CD4-positive, alpha-beta T cell (primary cell): ENCODE data around the gene DHFR. TPM values are rescaled to one million over a fixed set of nuclear protein-coding genes. Genes with fewer than 3 reads are reported as not detected.

Experiments
- ATAC-seq: fragments of 200-7000 bp; cut with Tn5 transposase; one replicate; pipeline ENCODE4 v1.10.0; 2022; ENCODE audit warnings: mild to moderate bottlenecking; ENCODE audit not compliant: poor library complexity
- CTCF ChIA-PET: fragments of 350-600 bp; sonication (Branson Sonifier 250); formaldehyde crosslinking; loops from one replicate; lab custom pipeline; 2021; ENCODE audit warnings: antibody characterized with exemption, inconsistent platforms; lab: Charles Lee
- POLR2A ChIA-PET: fragments of 350-600 bp; sonication (Branson Sonifier 250); formaldehyde crosslinking; loops from one replicate; lab custom pipeline; 2021; ENCODE audit warnings: antibody characterized with exemption, inconsistent platforms; lab: Charles Lee
- DNase-seq, 14 experiments: peaks; one replicate each; pipeline ENCODE4 v3.0.0-alpha.2; 2013 to 2020; ENCODE audit warnings: mixed read lengths in 2 of 14
- H3K27ac ChIP-seq, 2 donors: one replicate each; pipeline versions ENCODE4 v1.5.1 to v1.7.0; 2013; ENCODE audit warnings: low read length in 2 of 2, low read depth in 1 of 2, mild to moderate bottlenecking in 1 of 2
- H3K27me3 ChIP-seq, 2 experiments: 1 replicate in 1 of 2; 2 replicates in 1 of 2; pipeline versions ENCODE4 v1.6.1 to v1.7.0; 2013; ENCODE audit warnings: low read length in 2 of 2, control low read depth in 1 of 2, mild to moderate bottlenecking in 1 of 2, moderate library complexity in 1 of 2; ENCODE audit not compliant: insufficient read depth in 2 of 2, control insufficient read depth in 1 of 2
- H3K36me3 ChIP-seq: one replicate; pipeline ENCODE4 v1.6.1; 2013; ENCODE audit warnings: low read length, control low read depth; ENCODE audit not compliant: insufficient read depth
- H3K4me1 ChIP-seq: one replicate; pipeline ENCODE4 v1.6.1; 2013; ENCODE audit warnings: low read length, control low read depth; ENCODE audit not compliant: insufficient read depth
- H3K4me3 ChIP-seq: one replicate; pipeline ENCODE4 v1.5.1; 2013; ENCODE audit warnings: mild to moderate bottlenecking, low read length, moderate library complexity
- H3K9me3 ChIP-seq, 2 experiments: 1 replicate in 1 of 2; 2 replicates in 1 of 2; pipeline versions ENCODE4 v1.6.1 to v1.7.0; 2013; ENCODE audit warnings: low read length in 2 of 2, mild to moderate bottlenecking in 2 of 2, control low read depth in 1 of 2, moderate library complexity in 1 of 2; ENCODE audit not compliant: control insufficient read depth in 1 of 2, insufficient read depth in 1 of 2
- H3K27ac Mint-ChIP-seq: one replicate; pipeline ENCODE4 v1.8.0; 2020; ENCODE audit warnings: mixed read lengths
- H3K27me3 Mint-ChIP-seq: one replicate; pipeline ENCODE4 v1.8.0; 2021; ENCODE audit warnings: mixed read lengths
- H3K36me3 Mint-ChIP-seq: one replicate; pipeline ENCODE4 v1.8.0; 2021; ENCODE audit warnings: low read depth, mixed read lengths
- H3K4me1 Mint-ChIP-seq: one replicate; pipeline ENCODE4 v1.8.0; 2021; ENCODE audit warnings: low read depth, mixed read lengths
- H3K4me3 Mint-ChIP-seq: one replicate; pipeline ENCODE4 v1.8.0; 2020; ENCODE audit warnings: mild to moderate bottlenecking, mixed read lengths
- H3K9me3 Mint-ChIP-seq: one replicate; pipeline ENCODE4 v1.8.0; 2020; ENCODE audit warnings: mixed read lengths
- intact Hi-C, 2 experiments: fragments of 100-400 bp; cut with DNase I in 1 of 2; cut with micrococcal nuclease in 1 of 2; formaldehyde crosslinking; loops; one replicate each; pipeline versions ENCODE4 v1.15.1 to v1.9.0; 2023 to 2025; cut with DNase I, micrococcal nuclease
- total RNA-seq, 174 experiments: library from RNA in 2 of 174; stranded (reverse) in 2 of 174; gene quantifications; one replicate each; pipeline ENCODE4 v1.2.3 and lab custom pipeline; 2021 to 2026
- TF ChIP-seq, protein P1 (sequence below): fragments of 200-600 bp; IDR thresholded peaks from one replicate; pipeline ENCODE4 v1.8.0; 2022; ENCODE audit warnings: antibody characterized with exemption, mild to moderate bottlenecking

The DHFR gene
- total RNA-seq, 2 experiments from 2014 or later = 3.6 to 4.0 TPM

DNA sequence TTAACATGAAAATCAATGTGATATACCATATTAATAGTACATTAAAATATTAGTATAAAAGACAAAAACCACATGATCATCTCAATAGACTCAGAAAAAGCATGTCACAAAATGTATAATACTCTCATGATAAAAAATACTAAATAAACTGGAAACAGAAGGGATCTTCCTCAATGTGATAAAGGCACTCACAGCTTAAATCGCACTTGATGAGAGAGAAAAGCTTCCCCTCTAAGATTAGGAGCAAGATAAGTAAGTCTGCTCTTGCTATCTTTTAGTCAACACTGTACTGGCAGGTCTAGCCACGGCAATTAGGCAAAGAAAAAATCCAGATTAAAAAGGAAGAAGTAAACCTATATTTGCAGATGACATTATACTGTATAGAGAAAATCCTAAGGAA lies 22.1 kb downstream of the DHFR start:
- no peak overlapping the region for H3K4me3 Mint-ChIP-seq
- Histone ChIP-seq H3K4me3 (no peak overlapping the region), H3K27ac (no peak overlapping the region), H3K36me3 (peaks cover 21% of the 10 kb centered on the region), H3K4me1 (no peaks in the 10 kb centered on the region), H3K27me3 (no peaks in the 10 kb centered on the region), H3K9me3 (no peaks in the 10 kb centered on the region)
- POLR2A ChIA-PET = no interaction called here
- no peaks in the 10 kb centered on the region for H3K9me3 Mint-ChIP-seq
- peaks cover 59% of the 10 kb centered on the region for H3K36me3 Mint-ChIP-seq
- no peak for ATAC-seq
- H3K4me1 Mint-ChIP-seq = no peaks in the 10 kb centered on the region
- DNase-seq = no peak
- intact Hi-C loops = no loop called here
- no peak overlapping the region for H3K27ac Mint-ChIP-seq
- TF ChIP-seq, protein P1, sequence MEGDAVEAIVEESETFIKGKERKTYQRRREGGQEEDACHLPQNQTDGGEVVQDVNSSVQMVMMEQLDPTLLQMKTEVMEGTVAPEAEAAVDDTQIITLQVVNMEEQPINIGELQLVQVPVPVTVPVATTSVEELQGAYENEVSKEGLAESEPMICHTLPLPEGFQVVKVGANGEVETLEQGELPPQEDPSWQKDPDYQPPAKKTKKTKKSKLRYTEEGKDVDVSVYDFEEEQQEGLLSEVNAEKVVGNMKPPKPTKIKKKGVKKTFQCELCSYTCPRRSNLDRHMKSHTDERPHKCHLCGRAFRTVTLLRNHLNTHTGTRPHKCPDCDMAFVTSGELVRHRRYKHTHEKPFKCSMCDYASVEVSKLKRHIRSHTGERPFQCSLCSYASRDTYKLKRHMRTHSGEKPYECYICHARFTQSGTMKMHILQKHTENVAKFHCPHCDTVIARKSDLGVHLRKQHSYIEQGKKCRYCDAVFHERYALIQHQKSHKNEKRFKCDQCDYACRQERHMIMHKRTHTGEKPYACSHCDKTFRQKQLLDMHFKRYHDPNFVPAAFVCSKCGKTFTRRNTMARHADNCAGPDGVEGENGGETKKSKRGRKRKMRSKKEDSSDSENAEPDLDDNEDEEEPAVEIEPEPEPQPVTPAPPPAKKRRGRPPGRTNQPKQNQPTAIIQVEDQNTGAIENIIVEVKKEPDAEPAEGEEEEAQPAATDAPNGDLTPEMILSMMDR = no peak
- H3K27me3 Mint-ChIP-seq = no peaks in the 10 kb centered on the region
- CTCF ChIA-PET = no interaction called here

DNA sequence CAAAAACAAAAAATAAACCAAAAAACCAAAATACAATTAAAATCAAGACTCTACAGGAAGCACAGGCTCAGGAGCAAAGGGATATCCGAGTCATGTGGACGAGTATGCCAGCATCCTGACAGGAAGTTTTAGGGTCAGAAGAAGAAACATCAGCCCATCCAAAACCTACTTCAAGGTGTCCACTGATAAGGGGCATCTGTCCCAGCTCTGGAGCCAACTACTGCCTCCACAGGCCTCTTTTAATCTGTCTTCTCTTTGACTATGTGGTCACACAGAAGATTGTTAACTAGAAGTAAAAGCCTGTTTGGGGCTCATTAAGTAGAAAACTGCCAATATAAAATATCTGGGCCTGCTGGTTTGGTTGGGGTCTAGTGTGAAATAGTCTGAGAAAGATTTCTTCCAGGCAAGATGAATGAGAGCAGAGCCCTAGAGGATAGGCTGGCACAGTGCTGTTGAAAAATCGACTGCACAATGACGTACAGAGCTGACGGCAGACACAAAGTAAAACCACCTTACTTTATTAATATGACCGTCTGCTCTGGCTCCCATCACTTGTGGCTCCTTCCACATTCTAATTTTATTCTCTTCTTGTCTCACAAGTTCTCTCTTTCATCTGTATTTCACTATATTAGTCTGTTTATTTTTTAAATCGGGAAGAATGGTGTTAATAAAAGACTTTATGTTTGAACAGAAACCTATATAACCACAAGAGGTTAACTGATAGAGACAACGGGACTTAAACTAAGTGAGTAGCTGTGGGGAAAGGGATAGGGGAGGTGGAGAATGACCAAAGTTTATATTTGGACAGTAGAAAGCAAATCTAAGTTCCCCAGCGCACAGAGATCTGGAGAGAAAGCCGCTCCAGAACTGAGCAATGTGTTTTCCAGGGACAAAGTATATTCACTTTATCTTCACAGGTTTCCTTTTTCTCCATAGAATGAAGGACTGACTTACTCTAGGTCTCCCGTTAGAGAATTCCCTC lies 23.2 kb downstream of the DHFR start:
- CTCF ChIA-PET = no interaction called here
- peaks cover 53% of the 10 kb centered on the region for H3K36me3 Mint-ChIP-seq
- TF ChIP-seq, protein P1 = no peak
- intact Hi-C loops = no loop called here
- no peak overlapping the region for H3K4me3 Mint-ChIP-seq
- H3K27ac ChIP-seq = no peak overlapping the region
- H3K27me3 ChIP-seq = no peaks in the 10 kb centered on the region
- H3K9me3 ChIP-seq = no peaks in the 10 kb centered on the region
- ATAC-seq = no peak
- peaks cover 16% of the 10 kb centered on the region for H3K36me3 ChIP-seq
- no peaks in the 10 kb centered on the region for H3K4me1 ChIP-seq
- H3K27me3 Mint-ChIP-seq = no peaks in the 10 kb centered on the region
- H3K27ac Mint-ChIP-seq = no peak overlapping the region
- no peak overlapping the region for H3K4me3 ChIP-seq
- POLR2A ChIA-PET = no interaction called here
- no peak for DNase-seq
- no peaks in the 10 kb centered on the region for H3K9me3 Mint-ChIP-seq
- H3K4me1 Mint-ChIP-seq = no peaks in the 10 kb centered on the region

DNA sequence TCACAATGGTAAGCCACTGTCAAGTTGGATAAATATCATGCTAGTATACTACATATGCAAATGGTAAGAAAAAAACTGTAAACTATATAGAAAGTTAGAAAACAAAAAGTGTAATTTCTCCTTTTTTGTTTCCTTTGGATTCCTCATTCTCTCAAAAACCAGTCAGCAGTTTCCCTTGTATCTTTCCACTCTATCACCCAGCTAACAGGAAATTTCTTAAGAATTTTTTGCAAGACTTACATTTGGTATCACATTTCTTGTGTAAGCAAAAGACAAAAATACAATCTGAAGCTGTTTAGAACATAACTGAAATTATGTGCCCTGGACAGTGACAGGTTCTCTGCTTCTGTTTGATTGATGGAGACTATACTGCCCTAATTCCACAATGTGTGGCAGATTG lies 25.5 kb downstream of the DHFR start:
- no peaks in the 10 kb centered on the region for H3K9me3 ChIP-seq
- Mint-ChIP-seq H3K27ac (no peak overlapping the region), H3K4me3 (no peak overlapping the region), H3K9me3 (no peaks in the 10 kb centered on the region), H3K36me3 (peaks cover 40% of the 10 kb centered on the region), H3K27me3 (no peaks in the 10 kb centered on the region), H3K4me1 (no peaks in the 10 kb centered on the region)
- H3K27ac ChIP-seq = no peak overlapping the region
- no peaks in the 10 kb centered on the region for H3K4me1 ChIP-seq
- peaks cover 11% of the 10 kb centered on the region for H3K36me3 ChIP-seq
- no peaks in the 10 kb centered on the region for H3K27me3 ChIP-seq
- no peak overlapping the region for H3K4me3 ChIP-seq
- ATAC-seq = no peak
- intact Hi-C loops = no loop called here
- POLR2A ChIA-PET = no interaction called here
- no peak for DNase-seq
- CTCF ChIA-PET = no interaction called here
- TF ChIP-seq, protein P1 = no peak
